ENCODE results near the gene METTL16.
"Not testable (repeated sequence)": the region's sequence is repeated elsewhere in the genome, so short reads cannot be mapped to it uniquely, and the experiment has no call there.

METTL16 gene

GRCh38 chr17:2511462-2512369 lies at the start of gene METTL16:
METTL16 (minus strand) TSS chr17:2511888; CDS start chr17:2502331, 9,557 bp downstream.
- no peak for TF ChIP-seq CTCF (IDR thresholded peaks at IDR 0.05; ENCODE audit: low read depth, low read length)
- peak within 1 kb of the TSS; percentile 86 for H3K4me3 ChIP-seq (ENCODE audit: low read depth, low read length)
- in situ Hi-C loops (cut with HindIII; ENCODE audit: low sequenced_read_pairs) = no loop called here
- peak; percentile 99 for DNase-seq (ENCODE audit: low read depth, low spot score)

GRCh38 chr17:2560658-2561057 lies 49.0 kb upstream of the METTL16 start:
- no peak for TF ChIP-seq CTCF (IDR thresholded peaks at IDR 0.05; ENCODE audit: low read depth, low read length)
- no peak for DNase-seq (ENCODE audit: low read depth, low spot score)
- in situ Hi-C loops (cut with HindIII; ENCODE audit: low sequenced_read_pairs) = no loop called here
- H3K4me3 ChIP-seq (ENCODE audit: low read depth, low read length) = no peak overlapping the region

GRCh38 chr17:2551928-2552327 lies 40.2 kb upstream of the METTL16 start:
- no peak for DNase-seq (ENCODE audit: low read depth, low spot score)
- no peak for TF ChIP-seq CTCF (IDR thresholded peaks at IDR 0.05; ENCODE audit: low read depth, low read length)
- in situ Hi-C loops (cut with HindIII; ENCODE audit: low sequenced_read_pairs) = no loop called here
- no peak overlapping the region for H3K4me3 ChIP-seq (ENCODE audit: low read depth, low read length)

- TF ChIP-seq CTCF (IDR thresholded peaks at IDR 0.05; ENCODE audit: low read depth, low read length) = no peak
- no peak overlapping the region for H3K4me3 ChIP-seq (ENCODE audit: low read depth, low read length)
- DNase-seq (ENCODE audit: low read depth, low spot score) = no peak
- in situ Hi-C loops (cut with HindIII; ENCODE audit: low sequenced_read_pairs) = no loop called here
Measured at GRCh38 chr17:2551493-2551892, 39.8 kb upstream of the METTL16 start.

- H3K4me3 ChIP-seq (ENCODE audit: low read depth, low read length) = no peak overlapping the region
- no peak for DNase-seq (ENCODE audit: low read depth, low spot score)
- no peak for TF ChIP-seq CTCF (IDR thresholded peaks at IDR 0.05; ENCODE audit: low read depth, low read length)
- in situ Hi-C loops (cut with HindIII; ENCODE audit: low sequenced_read_pairs) = no loop called here
Measured at GRCh38 chr17:2549392-2550211, 37.9 kb upstream of the METTL16 start.

- H3K4me3 ChIP-seq (ENCODE audit: low read depth, low read length); in situ Hi-C loops (cut with HindIII; ENCODE audit: low sequenced_read_pairs); DNase-seq (ENCODE audit: low read depth, low spot score): not testable (repeated sequence)
Measured at GRCh38 chr17:2548026-2548425, 36.3 kb upstream of the METTL16 start.

- in situ Hi-C loops (cut with HindIII; ENCODE audit: low sequenced_read_pairs) = no loop called here
- H3K4me3 ChIP-seq (ENCODE audit: low read depth, low read length) = no peak overlapping the region
- no peak for DNase-seq (ENCODE audit: low read depth, low spot score)
- TF ChIP-seq CTCF (IDR thresholded peaks at IDR 0.05; ENCODE audit: low read depth, low read length) = no peak
Measured at GRCh38 chr17:2547176-2547575, 35.5 kb upstream of the METTL16 start.
